ENCODE measurements around the gene PAN3.

DNA sequence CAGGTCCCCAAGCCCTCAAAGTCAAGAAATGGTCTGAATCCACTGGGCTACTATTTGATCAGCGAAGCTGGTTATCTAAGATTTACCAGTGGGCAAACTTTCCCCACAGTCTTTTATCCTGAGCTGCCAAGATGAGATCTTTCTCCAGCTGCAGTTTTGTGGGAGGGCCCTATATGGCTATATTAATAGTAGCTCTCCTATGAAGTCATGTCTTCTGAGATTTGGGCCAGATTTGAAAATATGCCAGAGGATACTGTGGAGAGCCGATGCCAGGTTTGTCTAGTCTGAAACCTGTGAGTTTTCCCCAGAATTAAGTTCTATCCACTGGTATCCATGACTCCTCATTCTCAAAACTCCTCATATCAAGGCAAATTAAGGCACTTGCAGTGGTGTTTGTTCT, 183.4 kb downstream of the PAN3 start:
- TF ChIP-seq, protein P1, sequence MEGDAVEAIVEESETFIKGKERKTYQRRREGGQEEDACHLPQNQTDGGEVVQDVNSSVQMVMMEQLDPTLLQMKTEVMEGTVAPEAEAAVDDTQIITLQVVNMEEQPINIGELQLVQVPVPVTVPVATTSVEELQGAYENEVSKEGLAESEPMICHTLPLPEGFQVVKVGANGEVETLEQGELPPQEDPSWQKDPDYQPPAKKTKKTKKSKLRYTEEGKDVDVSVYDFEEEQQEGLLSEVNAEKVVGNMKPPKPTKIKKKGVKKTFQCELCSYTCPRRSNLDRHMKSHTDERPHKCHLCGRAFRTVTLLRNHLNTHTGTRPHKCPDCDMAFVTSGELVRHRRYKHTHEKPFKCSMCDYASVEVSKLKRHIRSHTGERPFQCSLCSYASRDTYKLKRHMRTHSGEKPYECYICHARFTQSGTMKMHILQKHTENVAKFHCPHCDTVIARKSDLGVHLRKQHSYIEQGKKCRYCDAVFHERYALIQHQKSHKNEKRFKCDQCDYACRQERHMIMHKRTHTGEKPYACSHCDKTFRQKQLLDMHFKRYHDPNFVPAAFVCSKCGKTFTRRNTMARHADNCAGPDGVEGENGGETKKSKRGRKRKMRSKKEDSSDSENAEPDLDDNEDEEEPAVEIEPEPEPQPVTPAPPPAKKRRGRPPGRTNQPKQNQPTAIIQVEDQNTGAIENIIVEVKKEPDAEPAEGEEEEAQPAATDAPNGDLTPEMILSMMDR (IDR thresholded peaks at IDR 0.05 in 4 of 5, conservative IDR thresholded peaks at IDR 0.05 in 1 of 5), result no peak
- no peak for TF ChIP-seq POLR2A (IDR thresholded peaks at IDR 0.05)
